NB4 (cell line): Measurements from ENCODE around the gene MYO1E.

ENCODE experiments used
- DNase-seq: peaks from one replicate; pipeline ENCODE4 v3.0.0; 2010; ENCODE audit warnings: low read depth
- H3K4me3 ChIP-seq: one replicate; pipeline ENCODE4 v1.5.1; 2011; ENCODE audit warnings: mild to moderate bottlenecking, low read depth, low read length, moderate library complexity
- MAX ChIP-seq: IDR thresholded peaks from 2 replicates; pipeline ENCODE4 v1.6.1; 2011; ENCODE audit warnings: low read depth, low read length
- MYC ChIP-seq: IDR thresholded peaks from 2 replicates; pipeline ENCODE4 v1.6.1; 2011; ENCODE audit warnings: low read depth, low read length
- POLR2A ChIP-seq: IDR thresholded peaks from 2 replicates; pipeline ENCODE4 v1.6.1; 2011; ENCODE audit warnings: mild to moderate bottlenecking; ENCODE audit not compliant: insufficient read length; ENCODE audit errors: extremely low read depth
- TF ChIP-seq, protein P1 (sequence below): IDR thresholded peaks from one replicate; pipeline ENCODE4 v1.5.1; 2012; ENCODE audit warnings: low read depth, low read length

MYO1E gene

DNA sequence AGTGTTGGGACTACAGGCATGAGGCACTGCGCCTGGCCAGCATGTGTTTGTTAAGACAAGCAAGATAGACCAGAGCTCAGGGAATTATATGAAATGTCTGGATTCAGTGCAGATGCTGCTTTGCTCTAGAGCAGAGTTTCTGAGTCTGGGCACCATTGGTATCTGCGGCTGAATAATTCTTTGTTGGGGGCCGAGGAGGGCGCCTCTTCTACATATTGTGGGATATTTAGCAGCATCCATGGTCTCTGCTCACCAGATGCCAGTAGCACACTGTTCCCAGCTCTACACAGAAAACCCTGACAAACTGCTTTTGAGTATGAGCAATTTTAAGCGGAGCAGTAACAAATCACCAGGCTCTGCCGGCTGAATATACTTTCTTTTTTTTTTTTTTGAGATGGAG is 169.7 kb downstream of the MYO1E start:
- DNase-seq = no peak
- H3K4me3 ChIP-seq = no peak overlapping the region
- TF ChIP-seq MYC = no peak
- no peak for TF ChIP-seq MAX
- TF ChIP-seq, protein P1, sequence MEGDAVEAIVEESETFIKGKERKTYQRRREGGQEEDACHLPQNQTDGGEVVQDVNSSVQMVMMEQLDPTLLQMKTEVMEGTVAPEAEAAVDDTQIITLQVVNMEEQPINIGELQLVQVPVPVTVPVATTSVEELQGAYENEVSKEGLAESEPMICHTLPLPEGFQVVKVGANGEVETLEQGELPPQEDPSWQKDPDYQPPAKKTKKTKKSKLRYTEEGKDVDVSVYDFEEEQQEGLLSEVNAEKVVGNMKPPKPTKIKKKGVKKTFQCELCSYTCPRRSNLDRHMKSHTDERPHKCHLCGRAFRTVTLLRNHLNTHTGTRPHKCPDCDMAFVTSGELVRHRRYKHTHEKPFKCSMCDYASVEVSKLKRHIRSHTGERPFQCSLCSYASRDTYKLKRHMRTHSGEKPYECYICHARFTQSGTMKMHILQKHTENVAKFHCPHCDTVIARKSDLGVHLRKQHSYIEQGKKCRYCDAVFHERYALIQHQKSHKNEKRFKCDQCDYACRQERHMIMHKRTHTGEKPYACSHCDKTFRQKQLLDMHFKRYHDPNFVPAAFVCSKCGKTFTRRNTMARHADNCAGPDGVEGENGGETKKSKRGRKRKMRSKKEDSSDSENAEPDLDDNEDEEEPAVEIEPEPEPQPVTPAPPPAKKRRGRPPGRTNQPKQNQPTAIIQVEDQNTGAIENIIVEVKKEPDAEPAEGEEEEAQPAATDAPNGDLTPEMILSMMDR = no peak
- no peak for TF ChIP-seq POLR2A

GRCh38 chr15:59200560-59200959 is 172.1 kb downstream of the MYO1E start:
- no peak overlapping the region for H3K4me3 ChIP-seq
- DNase-seq = no peak
- TF ChIP-seq, protein P1 = no peak
- TF ChIP-seq MAX (no peak), POLR2A (no peak), MYC (no peak)

DNA sequence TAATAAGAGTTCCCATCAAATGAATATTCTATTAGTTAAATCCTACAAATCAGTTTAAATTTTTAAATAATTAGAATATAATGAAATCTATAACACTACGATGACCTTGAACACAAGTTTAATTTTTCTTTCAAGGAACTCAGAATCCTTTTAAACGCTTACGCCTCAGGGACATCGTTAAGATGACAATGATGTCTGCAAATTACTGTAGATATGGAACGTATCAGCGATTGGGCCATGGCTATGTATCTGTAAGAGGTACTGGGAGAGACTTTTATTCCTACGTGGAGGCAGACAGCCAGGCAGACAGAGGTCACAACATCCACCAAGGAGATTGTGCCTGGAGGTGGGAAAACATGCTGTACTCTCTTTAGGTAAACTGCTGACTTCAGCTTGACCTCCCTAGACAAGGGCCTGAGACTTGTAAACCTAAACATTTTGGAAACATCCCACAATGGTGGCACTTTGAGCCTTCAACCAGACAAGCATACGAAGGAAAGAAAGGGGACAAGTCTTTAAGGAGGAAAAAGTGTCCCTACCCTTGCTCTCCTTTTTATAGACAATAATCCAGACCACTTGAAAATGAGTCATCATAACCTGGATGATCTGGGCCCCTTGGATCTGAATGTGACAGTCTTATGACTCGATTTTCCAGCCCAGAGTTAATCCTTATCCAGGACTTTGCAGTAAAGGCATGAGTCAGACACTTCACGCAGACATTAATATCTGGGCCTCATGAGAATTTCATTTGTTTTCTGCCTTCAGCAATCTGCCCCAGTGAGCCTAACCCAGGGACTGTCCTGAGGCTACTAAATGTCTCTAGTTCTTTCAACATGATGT is 172.8 kb downstream of the MYO1E start:
- DNase-seq = no peak

DNA sequence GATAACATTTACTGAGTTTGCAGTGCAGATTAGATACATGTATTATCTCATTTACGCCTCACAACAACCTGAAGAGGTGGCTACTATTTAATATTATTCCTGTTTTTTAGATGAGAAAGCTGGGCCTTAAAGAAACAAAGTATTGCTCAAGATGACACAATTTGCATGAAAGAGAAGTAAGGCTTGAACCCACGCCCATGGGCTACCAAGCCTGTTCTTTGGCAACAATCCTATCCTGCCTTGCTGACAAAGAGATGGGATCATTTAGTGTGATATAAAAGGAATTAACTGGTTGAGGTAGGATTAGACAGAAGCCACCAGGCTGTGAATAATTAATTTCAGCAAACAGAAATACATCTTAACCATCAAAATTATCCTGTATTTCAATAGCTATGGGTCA is 175.2 kb downstream of the MYO1E start:
- DNase-seq = no peak
- no peak overlapping the region for H3K4me3 ChIP-seq
- TF ChIP-seq, protein P1 = no peak
- TF ChIP-seq MAX (no peak), MYC (no peak), POLR2A (no peak)

More for the DNA sequence above, 172.8 kb downstream of the MYO1E start:
- no peak overlapping the region for H3K4me3 ChIP-seq
- no peak for TF ChIP-seq MAX
- TF ChIP-seq, protein P1 = no peak
- TF ChIP-seq POLR2A = no peak
- no peak for TF ChIP-seq MYC

- TF ChIP-seq MAX = no peak
- TF ChIP-seq MYC = no peak
- TF ChIP-seq POLR2A = no peak
- TF ChIP-seq, protein P1 = no peak
- DNase-seq = no peak
- H3K4me3 ChIP-seq = no peak overlapping the region
These were observed 176.3 kb downstream of the MYO1E start for GRCh38 chr15:59196416-59196815.
